HG03280 (cell line): Measurements from ENCODE around the gene APOOL.
"Not testable (repeated sequence)": the region's sequence is repeated elsewhere in the genome, so short reads cannot be mapped to it uniquely, and the experiment has no call there.

Experiments used
- ATAC-seq: cut with Tn5 transposase; IDR thresholded peaks from one replicate; pipeline ENCODE4 v1.9.1; 2021; ENCODE audit warnings: mild to moderate bottlenecking, moderate library complexity; ENCODE audit not compliant: unreplicated experiment

Gene APOOL

GRCh38 chrX:85003655-85004244 is at the start of gene APOOL:
Gene APOOL (plus strand): TSS chrX:85003877. CDS start chrX:85003913, 36 bp downstream.
- ATAC-seq: peak; percentile 99

DNA sequence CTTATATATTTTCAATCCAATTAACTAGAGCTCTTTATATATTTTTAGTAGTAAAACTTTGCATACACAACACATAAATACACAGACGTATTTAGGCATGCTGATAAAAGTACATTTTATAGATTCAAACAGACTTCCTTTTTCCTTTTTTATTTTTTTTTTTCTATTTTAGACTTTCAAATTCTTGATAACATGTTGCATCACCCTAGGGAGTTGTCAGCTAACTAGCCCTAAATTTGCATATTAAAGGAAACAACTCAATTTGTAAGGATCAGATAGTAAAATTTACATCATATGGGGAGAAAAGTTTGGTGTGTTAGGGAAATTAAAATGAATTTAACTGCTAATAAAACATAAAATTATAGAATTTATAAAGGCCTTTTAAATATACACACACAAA is 47.4 kb upstream of the APOOL start:
- ATAC-seq: no peak

- no peak for ATAC-seq
Observed at GRCh38 chrX:84974803-84975202, 28.9 kb upstream of the APOOL start.

DNA sequence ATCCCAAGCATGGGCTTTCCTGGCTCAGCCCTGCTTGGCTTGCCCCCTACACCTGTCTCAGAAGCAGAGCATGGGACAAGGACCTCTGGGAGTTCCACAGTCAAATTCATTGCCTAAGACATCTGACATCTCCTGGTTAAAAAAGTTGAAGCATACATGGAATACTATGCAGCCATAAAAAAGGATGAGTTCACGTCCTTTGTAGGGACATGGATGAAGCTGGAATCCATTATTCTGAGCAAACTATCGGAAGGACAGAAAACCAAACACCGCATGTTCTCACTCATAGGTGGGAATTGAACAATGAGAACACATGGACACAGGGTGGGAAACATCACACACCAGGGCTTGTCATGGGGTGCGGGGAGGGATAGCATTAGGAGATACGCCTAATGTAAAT is 11.9 kb upstream of the APOOL start:
- ATAC-seq: not testable (repeated sequence)

- no peak for ATAC-seq
Observed at GRCh38 chrX:84993150-84993549, 10.5 kb upstream of the APOOL start.

GRCh38 chrX:85001344-85001743 is 2.3 kb upstream of the APOOL start:
- ATAC-seq: no peak

- peak; percentile 8 for ATAC-seq
Observed at GRCh38 chrX:85004255-85004654, 578 bp downstream of the APOOL start.

- no peak for ATAC-seq
Observed at GRCh38 chrX:85012098-85012497, 8.4 kb downstream of the APOOL start.

DNA sequence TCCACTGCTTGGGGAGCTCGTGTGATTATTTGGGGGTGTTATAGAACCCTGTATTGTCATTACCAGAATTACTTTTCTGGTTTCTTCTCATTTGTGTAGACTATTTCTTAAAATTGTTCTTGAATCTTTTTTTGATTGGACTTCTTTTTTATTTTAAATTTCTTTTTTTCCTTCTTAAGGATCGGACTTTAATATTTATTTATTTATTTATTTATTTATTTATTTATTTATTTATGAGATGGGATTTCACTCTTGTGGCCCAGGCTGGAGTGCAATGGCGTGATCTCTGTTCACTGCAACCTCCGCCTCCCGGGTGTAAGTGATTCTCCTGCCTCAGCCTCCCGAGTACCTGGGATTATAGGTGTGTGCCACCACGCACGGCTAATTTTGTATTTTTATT is 11.7 kb downstream of the APOOL start:
- not testable (repeated sequence) for ATAC-seq

- no peak for ATAC-seq
Observed at GRCh38 chrX:85017721-85018120, 14.0 kb downstream of the APOOL start.

DNA sequence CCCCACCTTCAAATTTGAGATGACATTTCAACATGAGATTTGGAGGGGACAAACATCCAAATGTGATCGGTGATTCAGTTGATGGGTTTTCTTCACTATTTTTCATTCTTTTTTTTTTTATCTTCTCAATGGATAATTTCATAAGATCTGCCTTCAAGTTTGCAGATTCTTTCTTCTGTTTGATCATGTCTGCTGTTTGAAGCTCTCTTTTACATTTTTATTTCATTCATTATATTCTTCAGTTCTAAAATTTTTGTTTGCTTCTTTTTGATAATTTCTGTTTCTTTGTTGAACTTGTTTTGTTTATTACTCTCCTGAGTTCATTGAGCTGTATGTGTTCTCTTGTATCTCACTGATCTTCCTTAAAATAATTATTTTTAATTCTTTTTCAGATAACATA is 14.8 kb downstream of the APOOL start:
- no peak for ATAC-seq

GRCh38 chrX:85020216-85020615 is 16.5 kb downstream of the APOOL start:
- ATAC-seq: no peak

DNA sequence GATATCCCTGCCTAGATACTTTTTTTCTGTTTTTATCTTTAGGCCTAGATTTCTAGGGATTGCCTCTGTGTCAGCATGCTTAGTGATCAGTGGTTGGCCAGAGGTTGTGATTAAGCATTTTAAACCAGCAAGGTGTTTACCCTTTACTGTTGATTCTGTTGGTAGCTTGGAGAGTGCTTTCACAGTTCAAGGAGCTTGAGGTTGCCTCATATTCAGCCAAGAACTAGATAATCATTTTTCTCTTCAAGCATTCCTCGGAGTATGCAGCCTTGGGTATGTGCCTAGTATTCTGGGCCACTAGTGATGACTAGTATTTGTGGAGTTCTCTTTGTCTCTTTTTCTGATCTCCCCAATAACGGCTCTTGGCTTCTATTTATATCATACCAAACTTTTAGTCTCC is 20.4 kb downstream of the APOOL start:
- no peak for ATAC-seq

DNA sequence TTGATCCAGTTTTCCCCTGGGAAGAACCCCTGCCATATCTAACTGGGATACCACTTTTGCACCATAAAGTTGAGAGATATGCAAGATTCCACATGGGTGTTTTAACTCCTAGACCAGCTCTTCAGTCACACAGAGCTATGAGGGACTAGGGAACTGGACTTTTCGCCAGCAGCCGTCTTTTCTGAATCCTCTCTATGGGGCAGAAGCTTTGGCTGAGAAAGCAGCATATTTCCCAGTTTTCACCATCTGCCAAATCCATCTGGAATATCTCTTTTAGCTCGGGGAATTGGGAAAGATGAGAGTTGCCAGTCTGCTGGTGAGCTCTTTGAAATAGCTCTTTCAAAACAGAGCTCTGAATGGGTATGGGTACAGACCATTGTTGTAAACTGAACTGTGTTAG is 20.9 kb downstream of the APOOL start:
- no peak for ATAC-seq

DNA sequence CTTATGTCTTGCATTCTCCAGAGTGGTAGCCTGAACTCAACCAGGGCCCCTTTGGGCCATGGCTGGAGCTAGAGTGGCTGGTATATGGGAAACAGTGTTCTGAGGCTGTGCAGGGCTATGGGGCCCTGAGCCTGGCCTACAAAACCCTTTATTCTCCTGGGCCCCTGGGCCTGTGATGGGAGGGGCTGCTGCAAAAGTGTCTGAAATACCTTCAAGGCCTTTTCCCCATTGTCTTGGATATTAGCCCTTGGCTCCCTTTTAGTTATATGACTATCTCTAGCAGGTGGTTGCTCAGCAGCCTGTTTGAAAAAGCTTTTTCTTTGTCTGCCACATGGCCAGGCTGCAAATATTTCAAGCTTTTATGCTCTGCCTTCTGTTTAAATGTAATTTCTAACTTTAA is 22.5 kb downstream of the APOOL start:
- ATAC-seq: no peak

GRCh38 chrX:85029043-85029442 is 25.4 kb downstream of the APOOL start:
- ATAC-seq: no peak

GRCh38 chrX:85031505-85031904 is 27.8 kb downstream of the APOOL start:
- ATAC-seq: no peak

DNA sequence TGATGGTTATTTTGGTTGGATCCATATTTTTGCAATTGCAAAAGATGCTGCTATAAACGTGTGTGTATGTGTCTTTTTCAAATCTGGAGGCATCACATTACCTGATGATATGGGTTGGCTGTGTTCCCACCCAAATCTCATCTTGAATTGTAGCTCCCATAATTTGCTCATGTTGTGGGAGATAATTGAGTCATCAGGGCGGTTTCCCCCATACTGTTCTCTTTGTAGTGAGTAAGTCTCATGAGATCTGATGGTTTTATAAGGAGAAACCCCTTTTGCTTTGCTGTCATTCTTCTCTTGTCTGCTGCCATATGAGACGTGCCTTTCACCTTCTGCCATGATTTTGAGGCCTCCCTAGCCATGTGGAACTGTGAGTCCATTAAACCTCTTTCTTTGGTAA is 33.4 kb downstream of the APOOL start:
- no peak for ATAC-seq

DNA sequence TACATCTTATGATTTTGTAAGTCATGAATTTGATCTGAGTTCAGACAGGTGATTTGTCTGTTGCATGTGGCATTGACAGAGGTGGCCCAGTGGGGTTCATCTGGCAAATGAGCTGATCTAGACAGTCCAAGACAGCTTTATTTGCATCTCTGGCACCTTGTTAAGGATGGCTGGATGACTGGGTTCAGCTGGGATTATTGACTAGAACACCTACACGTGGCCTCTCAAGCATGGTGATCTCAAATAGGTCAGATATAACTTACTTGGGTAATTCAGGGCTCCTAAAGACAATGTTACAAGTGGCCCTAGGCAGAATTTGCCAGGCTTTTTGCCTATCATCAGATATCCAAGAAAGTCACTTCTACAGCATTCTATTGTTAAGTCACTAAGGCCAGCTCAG is 48.0 kb downstream of the APOOL start:
- ATAC-seq: no peak

DNA sequence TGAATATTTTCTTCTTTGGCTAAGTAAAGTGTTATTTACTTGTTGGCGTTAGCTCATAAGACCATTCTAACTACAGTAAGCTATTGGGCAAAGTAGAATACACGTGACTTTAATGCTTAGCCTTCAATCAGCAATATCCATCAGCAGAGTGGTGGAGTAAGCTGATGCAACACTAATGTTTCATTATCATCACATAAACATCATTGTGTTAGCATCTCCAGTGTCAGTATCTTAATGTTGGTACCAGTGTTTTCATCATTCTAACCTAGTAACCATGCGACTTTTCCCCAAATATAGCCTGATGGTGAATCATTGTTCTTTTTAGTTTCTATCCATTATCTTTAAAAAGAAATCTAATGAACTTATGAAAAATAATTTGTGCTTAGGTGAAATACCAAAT is 48.5 kb downstream of the APOOL start:
- ATAC-seq: no peak

- ATAC-seq: no peak
Observed at GRCh38 chrX:85052636-85053343, 49.1 kb downstream of the APOOL start.

GRCh38 chrX:85065512-85066198 is 62.0 kb downstream of the APOOL start:
- ATAC-seq: peak; percentile 72
